Tibial artery (tissue), 4 donors: ENCODE measurements around the gene COX4I1.
A peak's percentile ranks its signal among the peaks of the same experiment; 100 is the strongest.

Experiments
- DNase-seq, 2 donors: peaks; one replicate each; pipeline ENCODE4 v3.0.0-alpha.2; 2019
- H3K27ac ChIP-seq, 2 donors: fragments of 200-600 bp; sonication (generic) in 1 of 2; 1 replicate in 1 of 2; 2 replicates in 1 of 2; pipeline ENCODE4 v1.5.1; 2018 to 2019; ENCODE audit warnings: mild to moderate bottlenecking in 1 of 2
- H3K27me3 ChIP-seq, 2 donors: fragments of 200-600 bp; sonication (generic) in 1 of 2; one replicate each; pipeline versions ENCODE4 v1.5.1 to v1.6.0; 2016 to 2019
- H3K36me3 ChIP-seq, 3 donors: fragments of 200-600 bp; sonication (generic) in 2 of 3; one replicate each; pipeline ENCODE4 v1.5.1; 2016 to 2019; ENCODE audit warnings: mild to moderate bottlenecking in 2 of 3
- H3K4me1 ChIP-seq, 4 donors: fragments of 200-600 bp; sonication (generic) in 2 of 4; 1 replicate in 3 of 4; 2 replicates in 1 of 4; pipeline ENCODE4 v1.5.1; 2016 to 2019
- H3K4me3 ChIP-seq, 2 donors: fragments of 200-600 bp; sonication (generic) in 1 of 2; 1 replicate in 1 of 2; 2 replicates in 1 of 2; pipeline ENCODE4 v1.5.1; 2018 to 2019; ENCODE audit warnings: mild to moderate bottlenecking in 2 of 2
- H3K9me3 ChIP-seq, 3 donors: fragments of 200-600 bp; sonication (generic) in 1 of 3; one replicate each; pipeline ENCODE4 v1.5.1; 2016 to 2019
- CTCF ChIP-seq, 2 experiments: fragments of 200-600 bp in 1 of 2; fragments of 450-650 bp in 1 of 2; IDR thresholded peaks; one replicate each; pipeline ENCODE4 v1.5.1; 2017 to 2019; ENCODE audit warnings: antibody characterized with exemption in 2 of 2, mild to moderate bottlenecking in 1 of 2, moderate library complexity in 1 of 2
- intact Hi-C: fragments of 100-400 bp; cut with DNase I; formaldehyde crosslinking; loops from one replicate; pipeline ENCODE4 v1.15.0; 2023; ENCODE audit warnings: low total_unique reads

Gene COX4I1

GRCh38 chr16:85808926-85809325, 9.4 kb downstream of the COX4I1 start:
- no peak for TF ChIP-seq CTCF (IDR thresholded peaks at IDR 0.05)
- Histone ChIP-seq H3K4me3 (no peak overlapping the region), H3K27ac (no peak overlapping the region), H3K27me3 (peaks cover 0 to 19% of the 10 kb centered on the region in 2 donors), H3K9me3 (no peaks in the 10 kb centered on the region), H3K4me1 (no peaks in the 10 kb centered on the region), H3K36me3 (peaks cover 24 to 35% (median 30%) of the 10 kb centered on the region in 3 donors)
- intact Hi-C loops, result no loop called here
- peak in 1 of 2 donors; percentile 42 for DNase-seq

DNA sequence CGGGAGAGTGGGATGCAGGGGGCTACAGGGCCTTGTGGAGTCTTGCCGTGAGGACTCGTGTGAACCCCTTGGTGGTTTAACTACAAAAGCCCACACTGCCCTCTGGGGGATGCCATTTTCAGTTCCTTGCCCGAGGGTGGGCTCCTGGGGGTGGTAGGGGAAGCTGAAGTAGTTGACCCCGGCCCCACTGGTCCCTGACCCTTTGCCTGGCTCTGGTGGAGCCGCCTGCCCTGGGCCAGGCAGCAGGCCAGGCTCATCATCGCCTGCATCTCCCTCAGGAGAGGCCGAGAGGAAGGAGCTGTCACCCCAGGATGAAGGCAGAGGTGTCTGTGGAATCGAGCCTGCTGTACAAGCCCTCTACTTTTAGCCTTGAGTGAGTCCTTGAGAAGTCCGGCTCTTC, 10.2 kb downstream of the COX4I1 start:
- intact Hi-C loops, result no loop called here

DNA sequence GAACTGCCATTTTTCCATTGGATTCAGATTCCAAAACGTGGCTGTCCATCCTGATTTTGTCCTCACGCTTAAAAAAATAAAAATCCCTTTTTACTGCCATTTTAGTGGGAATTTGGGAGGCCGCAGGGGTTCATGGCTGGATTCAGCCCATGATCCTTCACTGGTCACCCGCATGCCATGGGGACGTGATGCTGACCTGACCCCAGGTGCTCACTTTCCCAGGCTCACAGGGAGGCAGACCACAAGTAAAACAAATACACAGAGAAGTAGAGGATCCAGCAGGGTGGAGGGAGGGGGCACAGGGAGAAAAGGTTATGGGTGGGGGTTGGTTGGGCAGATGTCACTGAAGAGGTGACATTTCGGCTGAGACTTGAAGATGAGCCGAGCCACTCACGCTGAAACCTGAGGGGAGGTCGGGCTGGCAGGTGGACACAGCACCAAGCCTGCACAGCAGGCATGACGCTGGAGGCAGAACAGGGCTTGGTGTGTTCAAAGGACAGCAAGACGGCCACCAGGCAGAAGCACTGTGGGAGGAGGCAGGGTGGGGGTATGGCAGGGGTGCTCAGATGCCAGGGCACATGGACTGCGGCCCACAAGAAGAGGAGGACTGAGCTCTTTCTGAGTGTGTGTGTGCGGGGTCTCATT, 10.7 kb downstream of the COX4I1 start:
- peak in 1 of 2 donors; percentile 37 for DNase-seq
- Histone ChIP-seq H3K4me3 (no peak overlapping the region), H3K27ac (no peak overlapping the region), H3K4me1 (no peaks in the 10 kb centered on the region), H3K27me3 (peaks cover 0 to 24% of the 10 kb centered on the region in 2 donors), H3K9me3 (no peaks in the 10 kb centered on the region), H3K36me3 (peaks cover 17 to 22% (median 20%) of the 10 kb centered on the region in 3 donors)
- no peak for TF ChIP-seq CTCF (IDR thresholded peaks at IDR 0.05)
- intact Hi-C loops, result no loop called here

More for the DNA sequence above, 10.2 kb downstream of the COX4I1 start:
- DNase-seq, result peak in 1 of 2 donors; percentile 57
- TF ChIP-seq CTCF (IDR thresholded peaks at IDR 0.05), result no peak
- Histone ChIP-seq H3K9me3 (no peaks in the 10 kb centered on the region), H3K36me3 (peaks cover 23 to 28% (median 26%) of the 10 kb centered on the region in 3 donors), H3K27me3 (peaks cover 0 to 19% of the 10 kb centered on the region in 2 donors), H3K4me3 (no peak overlapping the region), H3K27ac (no peak overlapping the region), H3K4me1 (no peaks in the 10 kb centered on the region)

DNA sequence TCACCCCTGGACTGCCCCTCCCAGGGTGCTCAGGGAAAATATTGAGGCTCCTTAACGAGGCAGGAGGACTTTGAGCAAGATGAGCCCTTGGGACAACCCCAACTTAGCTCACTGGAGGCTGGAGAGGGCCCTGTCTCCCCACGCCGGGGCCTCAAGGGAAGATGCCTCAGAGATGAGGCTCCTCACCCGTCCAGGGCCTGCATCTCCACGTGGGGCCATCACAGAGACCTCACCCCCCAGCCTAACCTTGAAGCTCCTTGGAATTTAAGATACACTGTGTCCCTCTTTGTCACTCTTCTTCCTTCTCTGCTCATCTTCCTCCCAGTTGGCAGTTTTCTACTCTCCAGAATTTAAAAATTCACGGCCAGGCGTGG, 11.2 kb downstream of the COX4I1 start:
- no peak for TF ChIP-seq CTCF (IDR thresholded peaks at IDR 0.05)
- DNase-seq, result peak in 1 of 2 donors; percentile 40
- Histone ChIP-seq H3K36me3 (peaks cover 12 to 17% (median 15%) of the 10 kb centered on the region in 3 donors), H3K4me3 (no peak overlapping the region), H3K9me3 (no peaks in the 10 kb centered on the region), H3K4me1 (no peaks in the 10 kb centered on the region), H3K27me3 (peaks cover 0 to 27% of the 10 kb centered on the region in 2 donors), H3K27ac (no peak overlapping the region)
- intact Hi-C loops, result no loop called here

DNA sequence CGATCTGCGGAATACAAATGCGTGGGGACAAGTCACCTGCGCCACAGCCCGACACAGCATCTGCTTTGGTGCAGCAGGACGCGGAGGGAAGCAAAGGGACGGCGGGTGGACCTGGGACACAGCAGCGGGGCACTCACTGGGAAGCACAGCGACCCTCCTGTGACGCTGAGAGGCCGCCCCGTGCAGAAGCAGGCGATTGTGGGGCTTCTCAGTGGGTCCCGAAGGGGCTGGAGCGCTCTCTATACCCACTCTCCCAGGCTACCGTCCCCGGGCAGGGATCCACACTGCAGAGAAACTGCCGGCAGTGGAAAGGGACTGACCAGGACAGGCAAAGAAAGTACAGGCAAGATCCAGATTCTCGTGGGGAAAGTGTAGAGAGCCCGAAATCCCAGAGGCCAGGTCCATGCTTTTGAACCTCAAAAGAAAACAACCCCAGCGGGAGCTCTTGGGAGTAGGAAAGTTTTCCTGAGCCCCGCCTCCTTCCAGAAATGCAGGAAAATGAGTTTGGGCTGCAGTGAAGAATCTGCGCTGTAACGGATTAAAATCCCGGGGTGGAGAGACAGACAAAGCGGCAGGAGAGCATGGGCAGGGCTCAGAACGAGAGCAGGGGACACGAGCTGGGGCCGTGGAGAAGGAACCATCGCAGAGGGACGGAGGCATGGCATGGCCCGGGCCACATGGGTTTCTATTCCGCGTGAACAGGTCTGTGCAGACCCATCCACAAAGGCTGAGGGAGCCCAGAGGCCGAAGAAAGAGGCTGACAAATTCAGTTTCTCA, 12.7 kb downstream of the COX4I1 start:
- Histone ChIP-seq H3K27ac (no peak overlapping the region), H3K9me3 (no peaks in the 10 kb centered on the region), H3K4me1 (no peaks in the 10 kb centered on the region), H3K4me3 (no peak overlapping the region), H3K27me3 (peaks cover 0 to 30% of the 10 kb centered on the region in 2 donors), H3K36me3 (peaks cover 0 to 2% (median 0%) of the 10 kb centered on the region in 3 donors)
- TF ChIP-seq CTCF (IDR thresholded peaks at IDR 0.05), result no peak
- intact Hi-C loops, result no loop called here
- peak in 1 of 2 donors; percentile 40 for DNase-seq
